GM12878 (cell line): Measurements from ENCODE around the gene LRRC41. TPM values are rescaled to one million over a fixed set of nuclear protein-coding genes. Genes with fewer than 3 reads are reported as not detected.

ENCODE experiments used
- CEBPZ ChIP-seq: fragments of 150-350 bp; IDR thresholded peaks from 2 replicates; pipeline ENCODE4 v1.6.1; 2016; ENCODE audit warnings: low read depth, low read length
- CHD2 ChIP-seq: IDR thresholded peaks from 2 replicates; pipeline ENCODE4 v1.6.1; 2011; ENCODE audit warnings: low read depth, low read length, improper control_type of control experiment, borderline replicate concordance
- E4F1 ChIP-seq: fragments of 450-650 bp; IDR thresholded peaks from 2 replicates; pipeline ENCODE4 v1.6.1; 2018; ENCODE audit warnings: borderline replicate concordance, mild to moderate bottlenecking; ENCODE audit not compliant: partially characterized antibody
- HDGF ChIP-seq: fragments of 450-650 bp; IDR thresholded peaks from 2 replicates; pipeline ENCODE4 v1.6.1; 2016; ENCODE audit warnings: antibody characterized with exemption
- KAT2A ChIP-seq: conservative IDR thresholded peaks from 2 replicates; pipeline ENCODE4 v1.6.1; 2011; ENCODE audit warnings: low read depth, low read length; ENCODE audit not compliant: control insufficient read depth
- LARP7 ChIP-seq: fragments of 450-650 bp; IDR thresholded peaks from 2 replicates; pipeline ENCODE4 v1.6.1; 2017; ENCODE audit warnings: mild to moderate bottlenecking
- MXI1 ChIP-seq: fragments of 150-350 bp; IDR thresholded peaks from 2 replicates; pipeline ENCODE4 v1.6.1; 2011; ENCODE audit warnings: low read depth, mild to moderate bottlenecking, inconsistent platforms, low read length, improper control_type of control experiment
- NFIC ChIP-seq: IDR thresholded peaks from 2 replicates; pipeline ENCODE4 v1.6.1; 2012; ENCODE audit warnings: low read depth, mild to moderate bottlenecking, inconsistent platforms, low read length, moderate library complexity
- NR2F1 ChIP-seq: fragments of 450-650 bp; conservative IDR thresholded peaks from 2 replicates; pipeline ENCODE4 v1.6.1; 2017; ENCODE audit warnings: mild to moderate bottlenecking
- PAX5 ChIP-seq: IDR thresholded peaks from 2 replicates; pipeline ENCODE4 v1.6.1; 2011; ENCODE audit warnings: low read depth, low read length, borderline replicate concordance
- PAX8 ChIP-seq: fragments of 450-650 bp; IDR thresholded peaks from 2 replicates; pipeline ENCODE4 v1.6.1; 2017; ENCODE audit warnings: mild to moderate bottlenecking, moderate library complexity
- RAD51 ChIP-seq: fragments of 450-650 bp; IDR thresholded peaks from 2 replicates; pipeline ENCODE4 v1.6.1; 2016; ENCODE audit warnings: moderate library complexity, mild to moderate bottlenecking, inconsistent platforms
- SMAD1 ChIP-seq: fragments of 450-650 bp; IDR thresholded peaks from 2 replicates; pipeline ENCODE4 v1.6.1; 2018; ENCODE audit warnings: mild to moderate bottlenecking, low read depth; ENCODE audit not compliant: partially characterized antibody
- SP1 ChIP-seq: IDR thresholded peaks from one replicate; pipeline ENCODE4 v1.6.1; 2011; ENCODE audit warnings: low read depth, low read length
- TARDBP ChIP-seq: IDR thresholded peaks from 2 replicates; pipeline ENCODE4 v1.6.1; 2016; ENCODE audit warnings: borderline replicate concordance
- TCF12 ChIP-seq: IDR thresholded peaks from 2 replicates; pipeline ENCODE4 v1.6.1; 2011; ENCODE audit warnings: low read depth, mild to moderate bottlenecking, low read length
- ZNF207 ChIP-seq: fragments of 450-650 bp; IDR thresholded peaks from 2 replicates; pipeline ENCODE4 v1.6.1; 2014; ENCODE audit warnings: antibody characterized with exemption, mild to moderate bottlenecking, borderline replicate concordance
- ZNF274 ChIP-seq: IDR thresholded peaks from one replicate; pipeline ENCODE4 v1.8.0; 2011; ENCODE audit not compliant: insufficient read length, insufficient read depth
- ZNF592 ChIP-seq: fragments of 450-650 bp; IDR thresholded peaks from 2 replicates; pipeline ENCODE4 v1.6.1; 2017; ENCODE audit warnings: mild to moderate bottlenecking, moderate library complexity
- polyA plus RNA-seq, 11 experiments: library from polyadenylated mRNA; depleted of rRNA in 4 of 11; unstranded in 6 of 11; stranded (reverse) in 5 of 11; fragments of >200 nt; fragmentation: Nextera tagmentation in 4 of 11; fragmentation: Illumina TruSeq in 1 of 11; extraction: Ambion mirVana in 4 of 11; extraction: Trizol in 1 of 11; gene quantifications; 1 replicate in 1 of 11; 2 replicates in 10 of 11; pipeline versions ENCODE4 v1.2.1 to v1.2.3, GENCODE V29; 2011 to 2016; ENCODE audit warnings: inconsistent platforms in 2 of 11, missing spikeins in 2 of 11, low read depth in 1 of 11
- total RNA-seq, 4 experiments: library from RNA; depleted of rRNA in 3 of 4; stranded (reverse); fragments of >200 nt in 3 of 4; fragmentation: Illumina TruSeq in 1 of 4; extraction: Trizol in 1 of 4; gene quantifications; 2 replicates each; pipeline versions ENCODE4 v1.2.1 to v1.2.3, GENCODE V29; 2013 to 2021

Gene LRRC41
- total and polyA plus RNA-seq, 10 of the 15 experiments (the other 5 are each of a cell fraction or from before 2014, with no cell fraction given), result 12.0 to 79.9 (median 48.5) TPM

GRCh38 chr1:46303038-46303871 lies at the start of gene LRRC41, which contains the start of gene UQCRH (continued):
- TF ChIP-seq CEBPZ (no peak), CHD2 (no peak), KAT2A (no peak), PAX5 (peak; percentile 79; the same call in 1 of the 2 replicates), SP1 (peak; percentile 61), PAX8 (no peak), MXI1 (peak; percentile 41; the same call in 1 of the 2 replicates), LARP7 (no peak), NR2F1 (peak; percentile 70; the same call in 1 of the 2 replicates), RAD51 (peak; percentile 92), SMAD1 (peak; percentile 25), TCF12 (peak; percentile 15; the same call in 1 of the 2 replicates), E4F1 (peak; percentile 95), HDGF (peak; percentile 13; the same call in 1 of the 2 replicates), ZNF274 (no peak), TARDBP (peak; percentile 76; the same call in 1 of the 2 replicates), ZNF592 (peak; percentile 100), ZNF207 (peak; percentile 99), NFIC (peak; percentile 57; the same call in 1 of the 2 replicates)
